ENCODE results near the gene OCA2. TPM values are rescaled to one million over a fixed set of nuclear protein-coding genes. Genes with fewer than 3 reads are reported as not detected.

Gene OCA2
- total RNA-seq, 1 donor from 2014 or later, result 1.0 TPM

DNA sequence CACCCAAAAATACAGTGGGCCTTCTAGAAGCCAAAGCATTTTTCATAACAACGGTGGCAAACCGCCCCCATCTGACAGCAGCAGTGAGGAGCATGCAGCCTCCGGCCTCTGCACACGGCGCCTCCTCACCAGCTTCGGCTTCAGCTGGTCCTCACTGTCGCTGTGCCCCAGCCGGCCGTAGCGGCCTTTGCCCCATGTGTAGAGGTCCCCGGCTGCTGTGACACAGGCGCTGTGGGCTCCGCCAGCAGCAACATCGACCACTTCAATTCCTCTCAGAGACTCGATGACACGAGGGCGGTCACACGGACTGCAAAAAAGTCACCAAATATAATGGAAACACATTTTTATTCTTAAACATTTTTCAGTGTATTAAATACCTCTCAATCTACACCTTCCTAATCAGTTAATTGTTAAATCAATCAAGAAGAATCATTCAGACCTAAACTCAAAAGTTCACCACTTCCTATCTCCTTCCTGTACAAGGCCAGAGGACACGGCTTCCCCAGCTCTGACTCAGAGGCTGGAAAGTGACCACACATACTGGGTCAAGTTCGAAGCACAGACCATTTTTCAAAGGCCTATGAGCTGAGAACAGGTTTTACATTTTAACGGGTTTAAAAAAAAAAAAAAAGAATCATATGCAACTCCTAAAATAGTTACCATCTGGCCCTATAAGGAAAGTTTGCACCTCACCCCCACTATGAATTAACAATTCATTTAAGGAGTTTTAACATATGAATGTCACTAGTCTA is 33.6 kb upstream of the OCA2 start:
- Mint-ChIP-seq H3K4me3 (no peak overlapping the region), H3K4me1 (no peaks in the 10 kb centered on the region), H3K9me3 (no peaks in the 10 kb centered on the region), H3K36me3 (peaks cover 26% of the 10 kb centered on the region), H3K27ac (no peak overlapping the region), H3K27me3 (ENCODE audit: low read depth) (no peaks in the 10 kb centered on the region)
- TF ChIP-seq, protein P1, sequence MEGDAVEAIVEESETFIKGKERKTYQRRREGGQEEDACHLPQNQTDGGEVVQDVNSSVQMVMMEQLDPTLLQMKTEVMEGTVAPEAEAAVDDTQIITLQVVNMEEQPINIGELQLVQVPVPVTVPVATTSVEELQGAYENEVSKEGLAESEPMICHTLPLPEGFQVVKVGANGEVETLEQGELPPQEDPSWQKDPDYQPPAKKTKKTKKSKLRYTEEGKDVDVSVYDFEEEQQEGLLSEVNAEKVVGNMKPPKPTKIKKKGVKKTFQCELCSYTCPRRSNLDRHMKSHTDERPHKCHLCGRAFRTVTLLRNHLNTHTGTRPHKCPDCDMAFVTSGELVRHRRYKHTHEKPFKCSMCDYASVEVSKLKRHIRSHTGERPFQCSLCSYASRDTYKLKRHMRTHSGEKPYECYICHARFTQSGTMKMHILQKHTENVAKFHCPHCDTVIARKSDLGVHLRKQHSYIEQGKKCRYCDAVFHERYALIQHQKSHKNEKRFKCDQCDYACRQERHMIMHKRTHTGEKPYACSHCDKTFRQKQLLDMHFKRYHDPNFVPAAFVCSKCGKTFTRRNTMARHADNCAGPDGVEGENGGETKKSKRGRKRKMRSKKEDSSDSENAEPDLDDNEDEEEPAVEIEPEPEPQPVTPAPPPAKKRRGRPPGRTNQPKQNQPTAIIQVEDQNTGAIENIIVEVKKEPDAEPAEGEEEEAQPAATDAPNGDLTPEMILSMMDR (IDR thresholded peaks at IDR 0.05; ENCODE audit: unreplicated experiment), result no peak
- no peak for DNase-seq (ENCODE audit: low spot score in 2 of 2, unreplicated experiment in 2 of 2)

DNA sequence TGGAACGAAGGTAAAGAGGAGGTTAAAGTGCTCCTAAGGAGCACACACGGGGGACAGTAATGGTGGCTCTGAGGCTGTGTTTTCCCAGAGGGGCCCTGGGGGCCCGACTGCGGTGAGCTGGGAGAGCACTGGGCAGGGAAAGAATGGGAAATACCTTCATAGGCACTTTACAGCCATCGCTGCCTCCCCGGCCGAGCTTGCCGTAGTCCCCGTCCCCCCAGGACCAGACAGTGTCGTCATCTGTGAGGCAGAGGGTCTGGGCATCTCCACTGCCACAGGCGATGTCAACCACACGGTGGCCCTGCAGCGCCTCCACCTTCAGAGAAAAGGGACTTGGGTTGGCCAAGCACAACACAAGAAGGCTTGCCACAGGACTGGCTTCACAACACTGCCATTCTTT is 32.8 kb upstream of the OCA2 start:
- Mint-ChIP-seq H3K27ac (no peak overlapping the region), H3K27me3 (ENCODE audit: low read depth) (no peaks in the 10 kb centered on the region), H3K4me1 (no peaks in the 10 kb centered on the region), H3K4me3 (no peak overlapping the region), H3K9me3 (no peaks in the 10 kb centered on the region), H3K36me3 (peaks cover 30% of the 10 kb centered on the region)
- DNase-seq (ENCODE audit: low spot score in 2 of 2, unreplicated experiment in 2 of 2), result no peak
- TF ChIP-seq, protein P1 (IDR thresholded peaks at IDR 0.05; ENCODE audit: unreplicated experiment), result no peak

- no peaks in the 10 kb centered on the region for H3K4me1 Mint-ChIP-seq
- no peak overlapping the region for H3K4me3 Mint-ChIP-seq
- H3K9me3 Mint-ChIP-seq, result no peaks in the 10 kb centered on the region
- no peaks in the 10 kb centered on the region for H3K27me3 Mint-ChIP-seq (ENCODE audit: low read depth)
- H3K27ac Mint-ChIP-seq, result no peak overlapping the region
- peaks cover 29% of the 10 kb centered on the region for H3K36me3 Mint-ChIP-seq
- TF ChIP-seq, protein P1 (IDR thresholded peaks at IDR 0.05; ENCODE audit: unreplicated experiment), result no peak
- no peak for DNase-seq (ENCODE audit: low spot score in 2 of 2, unreplicated experiment in 2 of 2)
These were observed 32.3 kb upstream of the OCA2 start for GRCh38 chr15:28131400-28131799.

- Mint-ChIP-seq H3K4me1 (no peaks in the 10 kb centered on the region), H3K9me3 (no peaks in the 10 kb centered on the region), H3K27ac (no peak overlapping the region), H3K36me3 (peaks cover 29% of the 10 kb centered on the region), H3K4me3 (no peak overlapping the region), H3K27me3 (ENCODE audit: low read depth) (no peaks in the 10 kb centered on the region)
- no peak for DNase-seq (ENCODE audit: low spot score in 2 of 2, unreplicated experiment in 2 of 2)
- TF ChIP-seq, protein P1 (IDR thresholded peaks at IDR 0.05; ENCODE audit: unreplicated experiment), result no peak
These were observed 31.5 kb upstream of the OCA2 start for GRCh38 chr15:28130651-28131050.

DNA sequence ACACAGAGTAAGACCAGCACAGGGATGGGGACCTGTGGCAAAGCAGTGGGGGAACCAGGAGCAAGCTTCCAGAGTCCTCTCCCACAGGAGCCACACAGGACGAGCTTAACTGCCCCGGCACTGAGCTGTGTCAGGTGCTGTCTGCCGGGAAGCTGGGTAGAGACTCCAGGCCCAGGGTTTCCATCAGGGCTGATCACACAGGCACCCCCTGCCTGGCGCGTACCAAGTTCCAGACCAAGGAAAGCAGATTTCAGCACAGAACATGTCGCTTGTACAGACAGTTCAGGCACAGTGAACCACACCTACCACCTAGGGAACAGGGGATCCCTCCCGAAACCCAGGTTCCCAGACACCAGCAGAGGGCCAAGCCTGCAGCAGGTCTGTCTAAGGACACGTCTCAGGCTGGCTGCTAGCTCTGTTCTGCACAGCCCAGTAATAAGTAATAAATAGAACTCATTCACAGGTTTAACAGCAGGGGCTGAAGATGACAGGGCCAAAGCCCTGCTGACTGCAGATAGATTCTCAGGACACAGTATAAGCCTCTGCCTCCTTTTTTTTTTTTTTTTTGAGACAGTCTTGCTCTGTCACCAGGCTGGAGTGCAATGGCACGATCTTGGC is 30.2 kb upstream of the OCA2 start:
- TF ChIP-seq, protein P1 (IDR thresholded peaks at IDR 0.05; ENCODE audit: unreplicated experiment), result no peak
- Mint-ChIP-seq H3K4me3 (no peak overlapping the region), H3K27me3 (ENCODE audit: low read depth) (no peaks in the 10 kb centered on the region), H3K4me1 (no peaks in the 10 kb centered on the region), H3K27ac (no peak overlapping the region), H3K36me3 (peaks cover 25% of the 10 kb centered on the region), H3K9me3 (no peaks in the 10 kb centered on the region)
- no peak for DNase-seq (ENCODE audit: low spot score in 2 of 2, unreplicated experiment in 2 of 2)

Data from mesothelial cell of epicardium (in vitro differentiated cells).